GM12878 (cell line): Measurements from ENCODE around the gene SIGLEC14. TPM values are rescaled to one million over a fixed set of nuclear protein-coding genes. Genes with fewer than 3 reads are reported as not detected.

Experiments used
- CBX3 ChIP-seq: fragments of 200-600 bp; sonication (generic); IDR thresholded peaks from 2 replicates; pipeline ENCODE4 v1.6.1; 2016; ENCODE audit warnings: low read depth, borderline replicate concordance
- EGR1 ChIP-seq, 2 experiments: IDR thresholded peaks; 1 replicate in 1 of 2; 2 replicates in 1 of 2; pipeline ENCODE4 v1.6.1; 2011 to 2012; ENCODE audit warnings: low read depth in 2 of 2, low read length in 2 of 2, borderline replicate concordance in 1 of 2, mild to moderate bottlenecking in 1 of 2, moderate library complexity in 1 of 2
- NFYA ChIP-seq: IDR thresholded peaks from 2 replicates; pipeline ENCODE4 v1.6.1; 2011; ENCODE audit warnings: low read depth, mild to moderate bottlenecking, low read length, improper control_type of control experiment, borderline replicate concordance
- NR2F1 ChIP-seq: fragments of 450-650 bp; conservative IDR thresholded peaks from 2 replicates; pipeline ENCODE4 v1.6.1; 2017; ENCODE audit warnings: mild to moderate bottlenecking
- RAD21 ChIP-seq: IDR thresholded peaks from 2 replicates; pipeline ENCODE4 v1.6.1; 2011; ENCODE audit warnings: mild to moderate bottlenecking, low read depth, low read length, moderate library complexity; ENCODE audit not compliant: insufficient read depth
- RELA ChIP-seq: fragments of 450-650 bp; IDR thresholded peaks from 2 replicates; pipeline ENCODE4 v1.8.0; 2014; ENCODE audit warnings: borderline replicate concordance; ENCODE audit not compliant: partially characterized antibody
- SP1 ChIP-seq: IDR thresholded peaks from one replicate; pipeline ENCODE4 v1.6.1; 2011; ENCODE audit warnings: low read depth, low read length
- TAF1 ChIP-seq: IDR thresholded peaks from 2 replicates; pipeline ENCODE4 v1.6.1; 2011; ENCODE audit warnings: mild to moderate bottlenecking, low read depth, low read length, borderline replicate concordance
- ZNF384 ChIP-seq: IDR thresholded peaks from 2 replicates; pipeline ENCODE4 v1.6.1; 2012; ENCODE audit warnings: low read depth, mild to moderate bottlenecking, low read length, improper control_type of control experiment, borderline replicate concordance
- polyA plus RNA-seq, 11 experiments: library from polyadenylated mRNA; depleted of rRNA in 4 of 11; unstranded in 6 of 11; stranded (reverse) in 5 of 11; fragments of >200 nt; fragmentation: Nextera tagmentation in 4 of 11; fragmentation: Illumina TruSeq in 1 of 11; extraction: Ambion mirVana in 4 of 11; extraction: Trizol in 1 of 11; gene quantifications; 1 replicate in 1 of 11; 2 replicates in 10 of 11; pipeline versions ENCODE4 v1.2.1 to v1.2.3, GENCODE V29; 2011 to 2016; ENCODE audit warnings: inconsistent platforms in 2 of 11, missing spikeins in 2 of 11, low read depth in 1 of 11
- total RNA-seq, 4 experiments: library from RNA; depleted of rRNA in 3 of 4; stranded (reverse); fragments of >200 nt in 3 of 4; fragmentation: Illumina TruSeq in 1 of 4; extraction: Trizol in 1 of 4; gene quantifications; 2 replicates each; pipeline versions ENCODE4 v1.2.1 to v1.2.3, GENCODE V29; 2013 to 2021
- TF ChIP-seq, protein P1 (sequence below): fragments of 450-650 bp; IDR thresholded peaks from 2 replicates; pipeline ENCODE4 v1.6.1; 2018; ENCODE audit warnings: mild to moderate bottlenecking, low read depth, moderate library complexity; ENCODE audit not compliant: partially characterized antibody
- TF ChIP-seq, protein P2 (sequence below): IDR thresholded peaks from 2 replicates; pipeline ENCODE4 v1.6.1; 2012; ENCODE audit warnings: low read depth, low read length, improper control_type of control experiment
- TF ChIP-seq, protein P3 (sequence below): IDR thresholded peaks from 2 replicates; pipeline ENCODE4 v1.6.1; 2012; ENCODE audit warnings: low read depth, low read length, improper control_type of control experiment
- TF ChIP-seq, protein P4 (sequence below): IDR thresholded peaks from 2 replicates; pipeline ENCODE4 v1.6.1; 2012; ENCODE audit warnings: improper control_type of control experiment, low read depth, low read length; ENCODE audit not compliant: insufficient replicate concordance
- TF ChIP-seq, protein P5 (sequence below): IDR thresholded peaks from 2 replicates; pipeline ENCODE4 v1.6.1; 2011; ENCODE audit warnings: mild to moderate bottlenecking, low read depth, low read length, moderate library complexity; ENCODE audit not compliant: insufficient replicate concordance
- TF ChIP-seq, protein P6 (sequence below): IDR thresholded peaks from 2 replicates; pipeline ENCODE4 v1.6.1; 2011; ENCODE audit warnings: borderline replicate concordance, low read depth, mild to moderate bottlenecking, moderate library complexity, mixed read lengths, low read length; ENCODE audit not compliant: insufficient read depth; ENCODE audit errors: extremely low read length

SIGLEC14 gene
- total and polyA plus RNA-seq, 10 of the 15 experiments (the other 5 are each of a cell fraction or from before 2014, with no cell fraction given), result 0.57 to 8.4 (median 4.6) TPM

DNA sequence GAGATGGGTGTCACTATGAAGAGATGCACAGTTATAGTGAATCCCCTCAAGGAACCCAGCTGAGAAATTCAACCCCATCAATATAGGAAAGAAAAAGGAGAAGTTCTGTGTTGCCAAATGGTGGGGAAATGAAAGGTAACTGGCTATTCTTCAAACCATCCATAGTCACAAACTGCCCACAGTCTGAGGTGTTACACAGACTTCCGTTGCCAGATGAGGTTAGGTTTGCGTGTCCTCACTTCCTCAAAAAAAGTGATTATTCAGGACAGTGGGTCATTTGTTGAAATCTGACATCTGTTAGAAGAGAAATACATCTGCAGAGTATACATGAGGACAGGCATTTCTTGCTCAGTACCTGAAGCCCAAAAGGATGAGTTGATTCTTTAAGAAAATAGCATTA lies 25.4 kb downstream of the SIGLEC14 start (continued):
- no peak for TF ChIP-seq EGR1 (IDR thresholded peaks at IDR 0.05; ENCODE audit: borderline replicate concordance in 1 of 2, low read depth in 2 of 2, low read length in 2 of 2)
- TF ChIP-seq, protein P1, sequence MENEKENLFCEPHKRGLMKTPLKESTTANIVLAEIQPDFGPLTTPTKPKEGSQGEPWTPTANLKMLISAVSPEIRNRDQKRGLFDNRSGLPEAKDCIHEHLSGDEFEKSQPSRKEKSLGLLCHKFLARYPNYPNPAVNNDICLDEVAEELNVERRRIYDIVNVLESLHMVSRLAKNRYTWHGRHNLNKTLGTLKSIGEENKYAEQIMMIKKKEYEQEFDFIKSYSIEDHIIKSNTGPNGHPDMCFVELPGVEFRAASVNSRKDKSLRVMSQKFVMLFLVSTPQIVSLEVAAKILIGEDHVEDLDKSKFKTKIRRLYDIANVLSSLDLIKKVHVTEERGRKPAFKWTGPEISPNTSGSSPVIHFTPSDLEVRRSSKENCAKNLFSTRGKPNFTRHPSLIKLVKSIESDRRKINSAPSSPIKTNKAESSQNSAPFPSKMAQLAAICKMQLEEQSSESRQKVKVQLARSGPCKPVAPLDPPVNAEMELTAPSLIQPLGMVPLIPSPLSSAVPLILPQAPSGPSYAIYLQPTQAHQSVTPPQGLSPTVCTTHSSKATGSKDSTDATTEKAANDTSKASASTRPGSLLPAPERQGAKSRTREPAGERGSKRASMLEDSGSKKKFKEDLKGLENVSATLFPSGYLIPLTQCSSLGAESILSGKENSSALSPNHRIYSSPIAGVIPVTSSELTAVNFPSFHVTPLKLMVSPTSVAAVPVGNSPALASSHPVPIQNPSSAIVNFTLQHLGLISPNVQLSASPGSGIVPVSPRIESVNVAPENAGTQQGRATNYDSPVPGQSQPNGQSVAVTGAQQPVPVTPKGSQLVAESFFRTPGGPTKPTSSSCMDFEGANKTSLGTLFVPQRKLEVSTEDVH, result no peak
- TF ChIP-seq, protein P2, sequence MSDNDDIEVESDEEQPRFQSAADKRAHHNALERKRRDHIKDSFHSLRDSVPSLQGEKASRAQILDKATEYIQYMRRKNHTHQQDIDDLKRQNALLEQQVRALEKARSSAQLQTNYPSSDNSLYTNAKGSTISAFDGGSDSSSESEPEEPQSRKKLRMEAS, result no peak
- TF ChIP-seq, protein P3, sequence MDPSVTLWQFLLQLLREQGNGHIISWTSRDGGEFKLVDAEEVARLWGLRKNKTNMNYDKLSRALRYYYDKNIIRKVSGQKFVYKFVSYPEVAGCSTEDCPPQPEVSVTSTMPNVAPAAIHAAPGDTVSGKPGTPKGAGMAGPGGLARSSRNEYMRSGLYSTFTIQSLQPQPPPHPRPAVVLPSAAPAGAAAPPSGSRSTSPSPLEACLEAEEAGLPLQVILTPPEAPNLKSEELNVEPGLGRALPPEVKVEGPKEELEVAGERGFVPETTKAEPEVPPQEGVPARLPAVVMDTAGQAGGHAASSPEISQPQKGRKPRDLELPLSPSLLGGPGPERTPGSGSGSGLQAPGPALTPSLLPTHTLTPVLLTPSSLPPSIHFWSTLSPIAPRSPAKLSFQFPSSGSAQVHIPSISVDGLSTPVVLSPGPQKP, result no peak
- no peak for TF ChIP-seq NFYA
- no peak for TF ChIP-seq ZNF384
- TF ChIP-seq, protein P4, sequence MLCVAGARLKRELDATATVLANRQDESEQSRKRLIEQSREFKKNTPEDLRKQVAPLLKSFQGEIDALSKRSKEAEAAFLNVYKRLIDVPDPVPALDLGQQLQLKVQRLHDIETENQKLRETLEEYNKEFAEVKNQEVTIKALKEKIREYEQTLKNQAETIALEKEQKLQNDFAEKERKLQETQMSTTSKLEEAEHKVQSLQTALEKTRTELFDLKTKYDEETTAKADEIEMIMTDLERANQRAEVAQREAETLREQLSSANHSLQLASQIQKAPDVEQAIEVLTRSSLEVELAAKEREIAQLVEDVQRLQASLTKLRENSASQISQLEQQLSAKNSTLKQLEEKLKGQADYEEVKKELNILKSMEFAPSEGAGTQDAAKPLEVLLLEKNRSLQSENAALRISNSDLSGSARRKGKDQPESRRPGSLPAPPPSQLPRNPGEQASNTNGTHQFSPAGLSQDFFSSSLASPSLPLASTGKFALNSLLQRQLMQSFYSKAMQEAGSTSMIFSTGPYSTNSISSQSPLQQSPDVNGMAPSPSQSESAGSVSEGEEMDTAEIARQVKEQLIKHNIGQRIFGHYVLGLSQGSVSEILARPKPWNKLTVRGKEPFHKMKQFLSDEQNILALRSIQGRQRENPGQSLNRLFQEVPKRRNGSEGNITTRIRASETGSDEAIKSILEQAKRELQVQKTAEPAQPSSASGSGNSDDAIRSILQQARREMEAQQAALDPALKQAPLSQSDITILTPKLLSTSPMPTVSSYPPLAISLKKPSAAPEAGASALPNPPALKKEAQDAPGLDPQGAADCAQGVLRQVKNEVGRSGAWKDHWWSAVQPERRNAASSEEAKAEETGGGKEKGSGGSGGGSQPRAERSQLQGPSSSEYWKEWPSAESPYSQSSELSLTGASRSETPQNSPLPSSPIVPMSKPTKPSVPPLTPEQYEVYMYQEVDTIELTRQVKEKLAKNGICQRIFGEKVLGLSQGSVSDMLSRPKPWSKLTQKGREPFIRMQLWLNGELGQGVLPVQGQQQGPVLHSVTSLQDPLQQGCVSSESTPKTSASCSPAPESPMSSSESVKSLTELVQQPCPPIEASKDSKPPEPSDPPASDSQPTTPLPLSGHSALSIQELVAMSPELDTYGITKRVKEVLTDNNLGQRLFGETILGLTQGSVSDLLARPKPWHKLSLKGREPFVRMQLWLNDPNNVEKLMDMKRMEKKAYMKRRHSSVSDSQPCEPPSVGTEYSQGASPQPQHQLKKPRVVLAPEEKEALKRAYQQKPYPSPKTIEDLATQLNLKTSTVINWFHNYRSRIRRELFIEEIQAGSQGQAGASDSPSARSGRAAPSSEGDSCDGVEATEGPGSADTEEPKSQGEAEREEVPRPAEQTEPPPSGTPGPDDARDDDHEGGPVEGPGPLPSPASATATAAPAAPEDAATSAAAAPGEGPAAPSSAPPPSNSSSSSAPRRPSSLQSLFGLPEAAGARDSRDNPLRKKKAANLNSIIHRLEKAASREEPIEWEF, result no peak
- no peak for TF ChIP-seq RAD21
- TF ChIP-seq, protein P5, sequence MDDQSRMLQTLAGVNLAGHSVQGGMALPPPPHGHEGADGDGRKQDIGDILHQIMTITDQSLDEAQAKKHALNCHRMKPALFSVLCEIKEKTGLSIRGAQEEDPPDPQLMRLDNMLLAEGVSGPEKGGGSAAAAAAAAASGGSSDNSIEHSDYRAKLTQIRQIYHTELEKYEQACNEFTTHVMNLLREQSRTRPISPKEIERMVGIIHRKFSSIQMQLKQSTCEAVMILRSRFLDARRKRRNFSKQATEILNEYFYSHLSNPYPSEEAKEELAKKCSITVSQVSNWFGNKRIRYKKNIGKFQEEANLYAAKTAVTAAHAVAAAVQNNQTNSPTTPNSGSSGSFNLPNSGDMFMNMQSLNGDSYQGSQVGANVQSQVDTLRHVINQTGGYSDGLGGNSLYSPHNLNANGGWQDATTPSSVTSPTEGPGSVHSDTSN, result no peak
- no peak for TF ChIP-seq RELA
- TF ChIP-seq SP1, result no peak
- no peak for TF ChIP-seq TAF1
- no peak for TF ChIP-seq NR2F1
- TF ChIP-seq CBX3, result no peak
- TF ChIP-seq, protein P6, sequence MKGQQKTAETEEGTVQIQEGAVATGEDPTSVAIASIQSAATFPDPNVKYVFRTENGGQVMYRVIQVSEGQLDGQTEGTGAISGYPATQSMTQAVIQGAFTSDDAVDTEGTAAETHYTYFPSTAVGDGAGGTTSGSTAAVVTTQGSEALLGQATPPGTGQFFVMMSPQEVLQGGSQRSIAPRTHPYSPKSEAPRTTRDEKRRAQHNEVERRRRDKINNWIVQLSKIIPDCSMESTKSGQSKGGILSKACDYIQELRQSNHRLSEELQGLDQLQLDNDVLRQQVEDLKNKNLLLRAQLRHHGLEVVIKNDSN, result no peak
